Duodenal mucosa (tissue), 2 donors: ENCODE measurements around the gene CASTOR1.

Experiments
- H3K27ac ChIP-seq: one replicate; pipeline ENCODE4 v1.7.0; 2013; ENCODE audit warnings: low read depth, low read length
- H3K27me3 ChIP-seq, 2 donors: one replicate each; pipeline ENCODE4 v1.7.0; 2013; ENCODE audit warnings: low read length in 2 of 2, control low read depth in 1 of 2; ENCODE audit not compliant: insufficient read depth in 2 of 2, control insufficient read depth in 1 of 2
- H3K36me3 ChIP-seq, 2 donors: one replicate each; pipeline ENCODE4 v1.7.0; 2013; ENCODE audit warnings: low read length in 2 of 2, control low read depth in 1 of 2; ENCODE audit not compliant: insufficient read depth in 2 of 2, control insufficient read depth in 1 of 2
- H3K4me1 ChIP-seq, 2 donors: one replicate each; pipeline ENCODE4 v1.7.0; 2013; ENCODE audit warnings: low read length in 2 of 2, control low read depth in 1 of 2; ENCODE audit not compliant: insufficient read depth in 2 of 2, control insufficient read depth in 1 of 2
- H3K4me3 ChIP-seq, 2 donors: one replicate each; pipeline ENCODE4 v1.7.0; 2013; ENCODE audit warnings: low read length in 2 of 2, low read depth in 1 of 2
- H3K9ac ChIP-seq, 2 donors: one replicate each; pipeline ENCODE4 v1.7.0; 2013; ENCODE audit warnings: low read length in 2 of 2, low read depth in 1 of 2
- H3K9me3 ChIP-seq, 2 donors: one replicate each; pipeline ENCODE4 v1.7.0; 2013; ENCODE audit warnings: low read length in 2 of 2, control low read depth in 1 of 2; ENCODE audit not compliant: control insufficient read depth in 1 of 2

Gene CASTOR1

GRCh38 chr22:30292069-30292970 is 3.0 kb upstream of the CASTOR1 start:
- H3K9ac ChIP-seq, result no peak overlapping the region
- no peak overlapping the region for H3K4me3 ChIP-seq
- H3K27me3 ChIP-seq, result no peaks in the 10 kb centered on the region
- H3K4me1 ChIP-seq, result peaks cover 28 to 32% of the 10 kb centered on the region in 2 donors
- H3K27ac ChIP-seq, result no peak overlapping the region
- no peaks in the 10 kb centered on the region for H3K9me3 ChIP-seq
- H3K36me3 ChIP-seq, result peaks cover 27 to 52% of the 10 kb centered on the region in 2 donors

- peak overlapping the region; percentile 65 for H3K27ac ChIP-seq
- no peak overlapping the region for H3K4me3 ChIP-seq
- no peaks in the 10 kb centered on the region for H3K27me3 ChIP-seq
- peak overlapping the region in 1 of 2 donors; percentile 26 for H3K9ac ChIP-seq
- H3K9me3 ChIP-seq, result no peaks in the 10 kb centered on the region
- peaks cover 18 to 43% of the 10 kb centered on the region in 2 donors for H3K36me3 ChIP-seq
- peaks cover 28 to 36% of the 10 kb centered on the region in 2 donors for H3K4me1 ChIP-seq
Measured at GRCh38 chr22:30291058-30291892, 2.0 kb upstream of the CASTOR1 start.

GRCh38 chr22:30290342-30291057 is 1.2 kb upstream of the CASTOR1 start:
- Histone ChIP-seq H3K4me3 (peak overlapping the region in 1 of 2 donors; percentile 67), H3K27ac (peak overlapping the region; percentile 65), H3K36me3 (peaks cover 15 to 36% of the 10 kb centered on the region in 2 donors), H3K9me3 (no peaks in the 10 kb centered on the region), H3K27me3 (no peaks in the 10 kb centered on the region), H3K9ac (peak overlapping the region; percentile 23 to 43), H3K4me1 (peaks cover 28 to 36% of the 10 kb centered on the region in 2 donors)

- H3K9me3 ChIP-seq, result no peaks in the 10 kb centered on the region
- H3K27ac ChIP-seq, result peak overlapping the region; percentile 65
- H3K4me1 ChIP-seq, result peaks cover 28 to 36% of the 10 kb centered on the region in 2 donors
- peaks cover 15 to 35% of the 10 kb centered on the region in 2 donors for H3K36me3 ChIP-seq
- H3K9ac ChIP-seq, result peak overlapping the region; percentile 23 to 43
- no peaks in the 10 kb centered on the region for H3K27me3 ChIP-seq
- peak overlapping the region; percentile 67 to 82 for H3K4me3 ChIP-seq
Measured at GRCh38 chr22:30289980-30290313, 642 bp upstream of the CASTOR1 start.

- Histone ChIP-seq H3K4me3 (peak overlapping the region; percentile 82), H3K27me3 (no peaks in the 10 kb centered on the region), H3K9me3 (no peaks in the 10 kb centered on the region), H3K9ac (peak overlapping the region; percentile 61 to 69), H3K36me3 (peaks cover 6 to 21% of the 10 kb centered on the region in 2 donors), H3K4me1 (peaks cover 28 to 36% of the 10 kb centered on the region in 2 donors), H3K27ac (peak overlapping the region; percentile 71)
Measured at GRCh38 chr22:30288419-30289140, 725 bp downstream of the CASTOR1 start.

- peaks cover 28 to 36% of the 10 kb centered on the region in 2 donors for H3K4me1 ChIP-seq
- peaks cover 0 to 14% of the 10 kb centered on the region in 2 donors for H3K36me3 ChIP-seq
- H3K9ac ChIP-seq, result peak overlapping the region in 1 of 2 donors; percentile 69
- peak overlapping the region; percentile 82 for H3K4me3 ChIP-seq
- no peak overlapping the region for H3K27ac ChIP-seq
- H3K27me3 ChIP-seq, result no peaks in the 10 kb centered on the region
- H3K9me3 ChIP-seq, result no peaks in the 10 kb centered on the region
Measured at GRCh38 chr22:30287648-30288418, 1.5 kb downstream of the CASTOR1 start.

DNA sequence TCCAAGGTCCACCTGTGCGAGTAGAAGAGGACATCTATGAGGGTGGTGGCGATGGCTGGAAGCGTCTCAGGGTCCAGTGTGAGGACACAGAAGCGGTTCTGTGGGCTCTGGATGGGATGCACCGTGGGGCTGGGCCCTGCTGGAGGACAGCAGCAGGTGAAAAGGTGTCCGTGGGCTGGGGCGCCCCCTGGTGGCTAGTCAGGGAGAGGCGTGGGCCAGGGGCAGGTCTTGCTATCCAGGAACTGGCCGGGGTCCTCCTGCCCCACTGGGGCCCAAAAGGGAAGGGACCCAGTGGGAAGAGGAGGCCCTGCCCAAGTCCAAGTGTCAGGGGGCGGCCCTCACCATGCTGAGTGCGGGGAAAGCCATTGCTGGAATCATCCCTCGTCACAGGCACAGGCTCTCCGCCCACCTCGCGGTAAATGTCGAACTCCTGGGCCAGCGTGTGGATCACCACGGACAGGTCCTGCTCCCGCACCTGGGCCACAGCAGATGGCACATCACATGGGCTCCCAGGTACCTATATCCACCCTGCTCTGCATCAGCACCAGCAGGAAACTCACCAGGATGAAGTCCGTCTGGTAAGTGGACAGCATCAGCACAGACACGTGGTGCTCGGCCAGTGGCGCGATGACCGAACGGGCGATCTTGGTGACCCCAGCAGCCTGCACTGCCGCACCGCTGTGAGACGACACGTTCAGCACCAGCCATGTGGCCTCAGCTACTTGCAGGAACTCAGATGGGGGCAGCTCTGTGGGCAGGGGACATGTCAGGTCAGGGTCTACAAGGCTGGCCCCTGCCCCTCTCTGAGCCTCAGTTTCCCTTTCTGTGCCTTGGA is 2.3 kb downstream of the CASTOR1 start:
- Histone ChIP-seq H3K9ac (peak overlapping the region in 1 of 2 donors; percentile 16), H3K27me3 (no peaks in the 10 kb centered on the region), H3K4me3 (no peak overlapping the region), H3K27ac (no peak overlapping the region), H3K36me3 (peaks cover 0 to 6% of the 10 kb centered on the region in 2 donors), H3K4me1 (peaks cover 28 to 36% of the 10 kb centered on the region in 2 donors), H3K9me3 (no peaks in the 10 kb centered on the region)

DNA sequence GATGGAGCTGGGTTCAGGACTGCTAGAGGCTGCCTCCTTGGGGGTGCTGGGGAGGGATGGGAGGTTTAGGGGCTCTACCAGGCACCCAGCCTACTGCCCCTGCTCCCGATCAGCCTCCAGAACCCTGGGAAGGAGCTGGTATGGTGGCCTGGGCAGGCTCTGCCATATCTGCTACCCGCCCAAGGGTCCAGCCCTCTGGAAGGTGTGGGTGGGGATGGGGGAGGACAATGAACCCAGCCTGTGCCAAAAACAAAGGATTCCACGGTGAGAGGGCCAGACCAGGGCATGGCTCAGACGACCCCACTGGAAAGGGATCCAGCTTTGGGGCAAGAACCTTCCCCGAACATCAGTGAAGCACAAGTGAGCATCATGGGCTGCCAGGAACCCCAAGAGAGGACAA is 3.0 kb downstream of the CASTOR1 start:
- Histone ChIP-seq H3K36me3 (peaks cover 0 to 4% of the 10 kb centered on the region in 2 donors), H3K27ac (no peak overlapping the region), H3K9me3 (no peaks in the 10 kb centered on the region), H3K9ac (no peak overlapping the region), H3K4me3 (no peak overlapping the region), H3K4me1 (peaks cover 25 to 35% of the 10 kb centered on the region in 2 donors), H3K27me3 (no peaks in the 10 kb centered on the region)
